ENCODE measurements around the gene MINDY3. TPM values are rescaled to one million over a fixed set of nuclear protein-coding genes. Genes with fewer than 3 reads are reported as not detected.
"Not testable (repeated sequence)": the region's sequence is repeated elsewhere in the genome, so short reads cannot be mapped to it uniquely, and the experiment has no call there.

MINDY3 gene
- total RNA-seq, 1 donor = 43.6 TPM

GRCh38 chr10:15858861-15859281 is 1.4 kb downstream of the MINDY3 start:
- TF ChIP-seq, protein P1, sequence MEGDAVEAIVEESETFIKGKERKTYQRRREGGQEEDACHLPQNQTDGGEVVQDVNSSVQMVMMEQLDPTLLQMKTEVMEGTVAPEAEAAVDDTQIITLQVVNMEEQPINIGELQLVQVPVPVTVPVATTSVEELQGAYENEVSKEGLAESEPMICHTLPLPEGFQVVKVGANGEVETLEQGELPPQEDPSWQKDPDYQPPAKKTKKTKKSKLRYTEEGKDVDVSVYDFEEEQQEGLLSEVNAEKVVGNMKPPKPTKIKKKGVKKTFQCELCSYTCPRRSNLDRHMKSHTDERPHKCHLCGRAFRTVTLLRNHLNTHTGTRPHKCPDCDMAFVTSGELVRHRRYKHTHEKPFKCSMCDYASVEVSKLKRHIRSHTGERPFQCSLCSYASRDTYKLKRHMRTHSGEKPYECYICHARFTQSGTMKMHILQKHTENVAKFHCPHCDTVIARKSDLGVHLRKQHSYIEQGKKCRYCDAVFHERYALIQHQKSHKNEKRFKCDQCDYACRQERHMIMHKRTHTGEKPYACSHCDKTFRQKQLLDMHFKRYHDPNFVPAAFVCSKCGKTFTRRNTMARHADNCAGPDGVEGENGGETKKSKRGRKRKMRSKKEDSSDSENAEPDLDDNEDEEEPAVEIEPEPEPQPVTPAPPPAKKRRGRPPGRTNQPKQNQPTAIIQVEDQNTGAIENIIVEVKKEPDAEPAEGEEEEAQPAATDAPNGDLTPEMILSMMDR (IDR thresholded peaks at IDR 0.05; ENCODE audit: insufficient read depth, low read length) = no peak
- no peak for DNase-seq (ENCODE audit: low read depth)

GRCh38 chr10:15857107-15857575 is 3.2 kb downstream of the MINDY3 start:
- DNase-seq (ENCODE audit: low read depth) = no peak

More at GRCh38 chr10:15858861-15859281, 1.4 kb downstream of the MINDY3 start:
- peak overlapping the region; percentile 95 for H3K4me3 ChIP-seq (ENCODE audit: low read depth, low read length)

GRCh38 chr10:15856328-15857015 is 3.8 kb downstream of the MINDY3 start:
- no peak overlapping the region for H3K4me3 ChIP-seq (ENCODE audit: low read depth, low read length)
- no peak for DNase-seq (ENCODE audit: low read depth)
- TF ChIP-seq, protein P1 (IDR thresholded peaks at IDR 0.05; ENCODE audit: insufficient read depth, low read length) = peak; percentile 4

More at GRCh38 chr10:15857107-15857575, 3.2 kb downstream of the MINDY3 start:
- H3K4me3 ChIP-seq (ENCODE audit: low read depth, low read length) = no peak overlapping the region
- TF ChIP-seq, protein P1 (IDR thresholded peaks at IDR 0.05; ENCODE audit: insufficient read depth, low read length) = no peak

DNA sequence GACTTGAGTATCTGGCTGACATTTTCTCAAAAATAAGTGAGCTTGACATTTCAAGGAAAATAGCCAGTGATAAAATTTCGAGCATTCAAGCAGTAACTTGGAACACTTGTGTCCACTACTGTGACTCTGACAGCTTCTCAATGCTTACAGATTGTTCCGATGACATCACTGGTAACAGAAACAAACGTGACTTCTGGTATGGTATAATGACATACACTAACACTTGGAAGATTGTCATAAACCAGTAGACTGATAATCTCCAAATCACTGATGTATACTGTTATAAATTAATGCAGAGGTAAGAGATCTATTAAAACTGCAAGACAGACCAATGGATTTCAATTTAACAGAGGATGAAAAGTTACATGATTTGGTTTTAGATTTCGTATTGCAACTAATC is 6.5 kb downstream of the MINDY3 start:
- DNase-seq (ENCODE audit: low read depth) = no peak
- H3K4me3 ChIP-seq (ENCODE audit: low read depth, low read length) = no peak overlapping the region
- TF ChIP-seq, protein P1 (IDR thresholded peaks at IDR 0.05; ENCODE audit: insufficient read depth, low read length) = no peak

- DNase-seq (ENCODE audit: low read depth) = no peak
- H3K4me3 ChIP-seq (ENCODE audit: low read depth, low read length) = no peak overlapping the region
- TF ChIP-seq, protein P1 (IDR thresholded peaks at IDR 0.05; ENCODE audit: insufficient read depth, low read length) = no peak
Measured at GRCh38 chr10:15852111-15852557, 8.2 kb downstream of the MINDY3 start.

GRCh38 chr10:15850337-15850978 is 9.8 kb downstream of the MINDY3 start:
- H3K4me3 ChIP-seq (ENCODE audit: low read depth, low read length); DNase-seq (ENCODE audit: low read depth): not testable (repeated sequence)

DNA sequence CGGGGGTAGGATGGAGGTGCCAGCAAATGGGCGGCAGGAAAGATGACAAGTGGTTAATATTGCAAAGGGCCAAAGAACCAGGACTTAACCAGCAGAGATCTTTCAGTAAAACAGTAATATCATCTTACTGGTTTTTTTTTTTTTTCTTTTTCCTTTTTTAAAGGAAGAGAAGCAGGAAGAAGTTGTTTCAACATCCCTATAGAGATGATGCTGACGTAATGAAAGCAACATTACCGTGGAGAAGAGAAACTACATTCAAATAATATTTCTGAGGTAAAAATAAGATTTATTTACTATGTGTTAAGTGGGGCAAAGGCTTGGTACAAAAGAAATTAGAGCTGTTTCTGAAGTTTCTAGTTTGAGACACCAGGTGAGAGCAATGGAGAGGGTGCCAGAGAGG is 11.0 kb downstream of the MINDY3 start:
- no peak for DNase-seq (ENCODE audit: low read depth)
- H3K4me3 ChIP-seq (ENCODE audit: low read depth, low read length) = no peak overlapping the region
- TF ChIP-seq, protein P1 (IDR thresholded peaks at IDR 0.05; ENCODE audit: insufficient read depth, low read length) = no peak
